Measurements from ENCODE around the gene TBCCD1. TPM values are rescaled to one million over a fixed set of nuclear protein-coding genes. Genes with fewer than 3 reads are reported as not detected.
"Not testable (repeated sequence)": the region's sequence is repeated elsewhere in the genome, so short reads cannot be mapped to it uniquely, and the experiment has no call there.

TBCCD1 gene
- total RNA-seq, 1 donor from 2014 or later: 14.6 TPM

- Histone ChIP-seq H3K9ac (ENCODE audit: low read depth in 1 of 3, low read length in 3 of 3) (no peak overlapping the region), H3K36me3 (ENCODE audit: control insufficient read depth in 3 of 3, insufficient read depth in 3 of 3, low read length in 3 of 3) (no peaks in the 10 kb centered on the region), H3K4me3 (ENCODE audit: low read length in 3 of 3) (no peak overlapping the region), H3K4me1 (ENCODE audit: control insufficient read depth in 3 of 3, insufficient read depth in 3 of 3, low read length in 3 of 3) (no peaks in the 10 kb centered on the region), H3K27ac (ENCODE audit: low read depth, low read length) (no peak overlapping the region), H3K9me3 (ENCODE audit: control insufficient read depth in 3 of 3, low read length in 3 of 3) (no peaks in the 10 kb centered on the region), H3K27me3 (ENCODE audit: control insufficient read depth in 3 of 3, insufficient read depth in 3 of 3, low read length in 3 of 3) (no peaks in the 10 kb centered on the region)
These were observed 29.6 kb upstream of the TBCCD1 start for GRCh38 chr3:186596568-186597287.

DNA sequence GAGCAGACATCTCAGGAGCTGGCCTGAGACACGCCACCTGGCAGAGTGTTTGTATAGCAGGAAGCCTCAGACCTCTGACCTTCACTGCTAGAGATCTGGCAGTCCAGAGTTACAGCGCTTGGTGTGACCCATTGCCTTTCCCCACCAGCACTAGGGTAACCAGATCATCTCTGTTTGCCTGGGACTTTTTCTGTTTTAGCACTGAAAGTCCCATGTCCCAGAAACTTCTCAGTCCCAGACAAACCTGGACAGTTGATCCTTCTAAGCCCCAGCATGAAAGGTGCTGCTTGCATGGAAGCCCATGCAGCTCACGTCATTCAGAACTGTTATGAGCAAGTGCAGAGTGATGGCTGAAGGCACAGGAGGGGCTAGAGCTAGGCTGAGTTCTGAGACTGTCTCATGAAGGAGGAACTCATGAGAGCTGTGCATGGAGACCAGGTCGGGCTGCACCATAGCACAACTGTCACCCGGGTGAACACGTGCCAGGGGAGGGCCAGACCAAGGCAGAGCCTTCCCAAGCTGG, 27.5 kb upstream of the TBCCD1 start:
- H3K9me3 ChIP-seq (ENCODE audit: control insufficient read depth in 3 of 3, low read length in 3 of 3): no peaks in the 10 kb centered on the region
- H3K9ac ChIP-seq (ENCODE audit: low read depth in 1 of 3, low read length in 3 of 3): no peak overlapping the region
- H3K4me1 ChIP-seq (ENCODE audit: control insufficient read depth in 3 of 3, insufficient read depth in 3 of 3, low read length in 3 of 3): no peaks in the 10 kb centered on the region
- H3K27ac ChIP-seq (ENCODE audit: low read depth, low read length): no peak overlapping the region
- no peaks in the 10 kb centered on the region for H3K36me3 ChIP-seq (ENCODE audit: control insufficient read depth in 3 of 3, insufficient read depth in 3 of 3, low read length in 3 of 3)
- H3K4me3 ChIP-seq (ENCODE audit: low read length in 3 of 3): no peak overlapping the region
- no peaks in the 10 kb centered on the region for H3K27me3 ChIP-seq (ENCODE audit: control insufficient read depth in 3 of 3, insufficient read depth in 3 of 3, low read length in 3 of 3)

GRCh38 chr3:186593862-186594261, 26.7 kb upstream of the TBCCD1 start:
- Histone ChIP-seq H3K4me1 (ENCODE audit: control insufficient read depth in 3 of 3, insufficient read depth in 3 of 3, low read length in 3 of 3) (no peaks in the 10 kb centered on the region), H3K27ac (ENCODE audit: low read depth, low read length) (no peak overlapping the region), H3K27me3 (ENCODE audit: control insufficient read depth in 3 of 3, insufficient read depth in 3 of 3, low read length in 3 of 3) (no peaks in the 10 kb centered on the region), H3K4me3 (ENCODE audit: low read length in 3 of 3) (no peak overlapping the region), H3K36me3 (ENCODE audit: control insufficient read depth in 3 of 3, insufficient read depth in 3 of 3, low read length in 3 of 3) (no peaks in the 10 kb centered on the region), H3K9ac (ENCODE audit: low read depth in 1 of 3, low read length in 3 of 3) (no peak overlapping the region), H3K9me3 (ENCODE audit: control insufficient read depth in 3 of 3, low read length in 3 of 3) (no peaks in the 10 kb centered on the region)

DNA sequence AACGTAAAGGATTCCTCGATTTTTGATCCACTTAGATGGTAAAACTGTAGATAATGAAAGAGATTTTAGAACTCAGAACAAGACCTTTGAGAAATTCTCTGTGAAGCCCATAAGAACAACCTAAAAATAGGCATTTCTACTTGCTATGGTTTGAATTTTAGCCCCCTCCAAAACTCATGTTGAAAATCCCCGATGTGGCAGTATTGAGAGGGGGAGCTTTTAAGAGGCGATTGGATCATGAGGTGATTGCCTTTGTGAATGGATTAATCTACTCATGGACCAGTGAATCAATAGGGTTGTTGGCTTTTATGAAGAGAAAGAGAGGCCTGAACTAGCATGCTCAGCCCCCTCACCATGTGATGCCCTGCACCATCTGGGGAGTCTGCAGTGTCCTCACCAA, 25.5 kb upstream of the TBCCD1 start:
- H3K27ac ChIP-seq (ENCODE audit: low read depth, low read length): no peak overlapping the region
- H3K9ac ChIP-seq (ENCODE audit: low read depth in 1 of 3, low read length in 3 of 3): no peak overlapping the region
- no peaks in the 10 kb centered on the region for H3K36me3 ChIP-seq (ENCODE audit: control insufficient read depth in 3 of 3, insufficient read depth in 3 of 3, low read length in 3 of 3)
- no peaks in the 10 kb centered on the region for H3K4me1 ChIP-seq (ENCODE audit: control insufficient read depth in 3 of 3, insufficient read depth in 3 of 3, low read length in 3 of 3)
- H3K9me3 ChIP-seq (ENCODE audit: control insufficient read depth in 3 of 3, low read length in 3 of 3): no peaks in the 10 kb centered on the region
- H3K27me3 ChIP-seq (ENCODE audit: control insufficient read depth in 3 of 3, insufficient read depth in 3 of 3, low read length in 3 of 3): no peaks in the 10 kb centered on the region
- no peak overlapping the region for H3K4me3 ChIP-seq (ENCODE audit: low read length in 3 of 3)

DNA sequence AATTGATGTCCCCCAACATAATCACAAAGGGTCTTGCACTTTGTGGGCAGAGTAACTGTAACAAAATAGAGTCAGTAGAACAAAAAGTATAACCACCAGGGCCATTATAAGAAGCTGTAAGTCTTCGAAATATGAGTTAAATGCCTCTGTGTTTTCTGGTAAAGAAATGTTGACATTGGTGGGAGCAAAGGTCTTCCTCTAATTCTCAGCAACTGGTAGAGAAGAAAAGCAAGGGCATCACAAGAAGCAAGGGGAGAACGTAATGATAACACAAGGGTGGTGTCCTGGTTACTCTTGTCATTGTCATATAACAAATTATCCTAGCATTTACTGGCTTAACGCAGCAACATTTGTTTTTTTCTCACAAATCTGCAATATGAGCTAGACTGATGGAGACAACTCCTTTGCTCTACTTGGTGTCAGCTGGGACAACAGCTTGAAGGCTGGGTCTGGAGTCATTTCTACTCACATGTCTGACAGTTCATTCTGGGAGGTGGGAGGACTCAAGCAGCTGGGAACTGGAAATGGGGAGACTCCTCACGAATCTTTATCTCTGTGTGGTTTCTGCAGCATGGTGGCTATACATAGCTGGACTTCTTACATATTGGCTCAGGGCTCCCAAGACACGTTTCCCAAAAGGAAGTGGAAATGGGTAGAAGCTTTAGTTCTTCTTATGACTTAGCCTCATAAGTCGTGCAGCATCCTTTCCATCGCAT, 23.6 kb upstream of the TBCCD1 start:
- no peaks in the 10 kb centered on the region for H3K27me3 ChIP-seq (ENCODE audit: control insufficient read depth in 3 of 3, insufficient read depth in 3 of 3, low read length in 3 of 3)
- H3K27ac ChIP-seq (ENCODE audit: low read depth, low read length): no peak overlapping the region
- no peak overlapping the region for H3K4me3 ChIP-seq (ENCODE audit: low read length in 3 of 3)
- no peaks in the 10 kb centered on the region for H3K9me3 ChIP-seq (ENCODE audit: control insufficient read depth in 3 of 3, low read length in 3 of 3)
- H3K9ac ChIP-seq (ENCODE audit: low read depth in 1 of 3, low read length in 3 of 3): no peak overlapping the region
- H3K36me3 ChIP-seq (ENCODE audit: control insufficient read depth in 3 of 3, insufficient read depth in 3 of 3, low read length in 3 of 3): peaks cover 0 to 5% (median 2%) of the 10 kb centered on the region in 3 donors
- H3K4me1 ChIP-seq (ENCODE audit: control insufficient read depth in 3 of 3, insufficient read depth in 3 of 3, low read length in 3 of 3): no peaks in the 10 kb centered on the region

DNA sequence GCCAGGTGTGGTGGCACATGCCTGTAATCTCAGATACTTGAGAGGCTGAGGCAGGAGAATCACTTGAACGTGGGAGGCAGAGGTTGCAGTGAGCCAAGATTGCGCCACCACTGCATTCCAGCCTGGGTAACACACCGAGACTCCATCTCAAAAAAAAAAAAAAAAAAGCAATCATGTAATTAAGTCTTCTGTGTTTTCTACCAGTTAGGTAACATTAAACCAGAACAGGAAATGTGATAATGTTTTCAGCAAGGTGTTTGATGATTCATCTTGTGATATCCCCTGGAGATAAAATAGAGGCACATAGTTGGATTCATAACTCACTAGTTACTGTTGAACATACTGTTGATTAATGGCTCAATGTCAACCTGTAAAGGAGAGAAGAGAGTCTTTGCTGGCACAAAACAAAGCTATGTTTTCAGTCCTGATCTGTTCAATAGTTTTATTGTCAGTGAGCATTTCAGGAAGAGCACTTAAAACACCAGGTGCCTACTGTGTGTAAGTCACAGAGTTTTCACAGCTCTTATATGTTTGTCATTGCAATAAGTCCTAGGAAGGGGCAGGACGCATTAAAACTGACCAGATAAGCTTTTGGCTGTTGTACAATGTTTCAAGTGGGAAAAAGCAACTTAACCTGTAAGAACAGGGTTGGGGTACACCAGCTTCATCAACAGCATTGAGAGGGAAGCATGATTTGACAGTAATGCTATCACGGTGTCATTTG, 22.9 kb upstream of the TBCCD1 start:
- Histone ChIP-seq H3K9ac (ENCODE audit: low read depth in 1 of 3, low read length in 3 of 3) (no peak overlapping the region), H3K4me1 (ENCODE audit: control insufficient read depth in 3 of 3, insufficient read depth in 3 of 3, low read length in 3 of 3) (no peaks in the 10 kb centered on the region), H3K36me3 (ENCODE audit: control insufficient read depth in 3 of 3, insufficient read depth in 3 of 3, low read length in 3 of 3) (peaks cover under 1 to 11% (median 2%) of the 10 kb centered on the region in 3 donors), H3K9me3 (ENCODE audit: control insufficient read depth in 3 of 3, low read length in 3 of 3) (no peaks in the 10 kb centered on the region), H3K27ac (ENCODE audit: low read depth, low read length) (no peak overlapping the region), H3K27me3 (ENCODE audit: control insufficient read depth in 3 of 3, insufficient read depth in 3 of 3, low read length in 3 of 3) (no peaks in the 10 kb centered on the region), H3K4me3 (ENCODE audit: low read length in 3 of 3) (no peak overlapping the region)

- no peaks in the 10 kb centered on the region for H3K4me1 ChIP-seq (ENCODE audit: control insufficient read depth in 3 of 3, insufficient read depth in 3 of 3, low read length in 3 of 3)
- H3K9me3 ChIP-seq (ENCODE audit: control insufficient read depth in 3 of 3, low read length in 3 of 3): no peaks in the 10 kb centered on the region
- no peak overlapping the region for H3K27ac ChIP-seq (ENCODE audit: low read depth, low read length)
- H3K4me3 ChIP-seq (ENCODE audit: low read length in 3 of 3): no peak overlapping the region
- no peak overlapping the region for H3K9ac ChIP-seq (ENCODE audit: low read depth in 1 of 3, low read length in 3 of 3)
- no peaks in the 10 kb centered on the region for H3K27me3 ChIP-seq (ENCODE audit: control insufficient read depth in 3 of 3, insufficient read depth in 3 of 3, low read length in 3 of 3)
- peaks cover 2 to 20% (median 10%) of the 10 kb centered on the region in 3 donors for H3K36me3 ChIP-seq (ENCODE audit: control insufficient read depth in 3 of 3, insufficient read depth in 3 of 3, low read length in 3 of 3)
These were observed 22.0 kb upstream of the TBCCD1 start for GRCh38 chr3:186589121-186589520.

- Histone ChIP-seq H3K9me3 (ENCODE audit: control insufficient read depth in 3 of 3, low read length in 3 of 3) (no peaks in the 10 kb centered on the region), H3K27ac (ENCODE audit: low read depth, low read length) (no peak overlapping the region), H3K36me3 (ENCODE audit: control insufficient read depth in 3 of 3, insufficient read depth in 3 of 3, low read length in 3 of 3) (peaks cover 6 to 25% (median 15%) of the 10 kb centered on the region in 3 donors), H3K4me3 (ENCODE audit: low read length in 3 of 3) (no peak overlapping the region), H3K4me1 (ENCODE audit: control insufficient read depth in 3 of 3, insufficient read depth in 3 of 3, low read length in 3 of 3) (no peaks in the 10 kb centered on the region), H3K9ac (ENCODE audit: low read depth in 1 of 3, low read length in 3 of 3) (no peak overlapping the region), H3K27me3 (ENCODE audit: control insufficient read depth in 3 of 3, insufficient read depth in 3 of 3, low read length in 3 of 3) (no peaks in the 10 kb centered on the region)
These were observed 21.5 kb upstream of the TBCCD1 start for GRCh38 chr3:186588632-186589031.

DNA sequence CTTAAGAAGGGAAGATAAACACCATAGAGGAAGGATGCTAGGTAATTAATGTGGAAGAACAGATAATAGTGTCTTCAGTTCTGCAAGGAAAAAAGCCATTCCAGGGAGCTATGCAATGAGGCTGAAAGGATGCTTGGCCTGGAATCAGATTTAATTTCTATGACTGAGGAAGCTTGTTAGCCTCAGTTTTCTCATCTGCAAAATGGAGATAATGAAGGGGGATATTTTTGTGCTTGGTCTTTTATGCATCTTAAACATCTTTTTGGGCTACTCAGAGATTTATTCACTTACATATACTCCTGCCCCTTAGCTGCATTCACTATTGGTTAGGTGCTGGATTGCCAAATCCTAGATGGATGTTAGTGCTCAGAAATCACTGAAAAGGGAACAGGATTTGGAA, 20.0 kb upstream of the TBCCD1 start:
- H3K9ac ChIP-seq (ENCODE audit: low read depth in 1 of 3, low read length in 3 of 3): no peak overlapping the region
- H3K4me1 ChIP-seq (ENCODE audit: control insufficient read depth in 3 of 3, insufficient read depth in 3 of 3, low read length in 3 of 3): no peaks in the 10 kb centered on the region
- no peak overlapping the region for H3K4me3 ChIP-seq (ENCODE audit: low read length in 3 of 3)
- H3K36me3 ChIP-seq (ENCODE audit: control insufficient read depth in 3 of 3, insufficient read depth in 3 of 3, low read length in 3 of 3): peaks cover 17 to 38% (median 29%) of the 10 kb centered on the region in 3 donors
- H3K27me3 ChIP-seq (ENCODE audit: control insufficient read depth in 3 of 3, insufficient read depth in 3 of 3, low read length in 3 of 3): no peaks in the 10 kb centered on the region
- H3K9me3 ChIP-seq (ENCODE audit: control insufficient read depth in 3 of 3, low read length in 3 of 3): no peaks in the 10 kb centered on the region
- H3K27ac ChIP-seq (ENCODE audit: low read depth, low read length): no peak overlapping the region

DNA sequence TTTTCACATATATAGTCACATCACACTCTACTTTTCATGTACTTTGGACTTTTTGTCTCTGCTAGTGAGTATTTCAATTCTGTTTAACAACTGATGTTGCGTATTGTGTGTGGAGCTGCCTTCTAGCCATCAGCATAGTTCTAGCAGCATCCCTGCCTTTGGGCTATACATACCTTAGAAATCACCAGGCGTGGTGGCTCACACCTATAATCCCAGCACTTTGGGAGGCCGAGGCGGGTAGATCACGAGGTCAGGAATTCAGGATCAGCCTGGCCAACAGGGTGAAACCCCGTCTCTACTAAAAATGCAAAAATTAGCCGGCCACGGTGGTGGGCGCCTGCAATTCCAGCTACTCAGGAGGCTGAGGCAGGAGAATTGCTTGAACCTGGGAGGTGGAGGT, 19.1 kb upstream of the TBCCD1 start:
- H3K36me3 ChIP-seq (ENCODE audit: control insufficient read depth in 3 of 3, insufficient read depth in 3 of 3, low read length in 3 of 3): peaks cover 19 to 47% (median 39%) of the 10 kb centered on the region in 3 donors
- H3K4me3 ChIP-seq (ENCODE audit: low read length in 3 of 3): not testable (repeated sequence)

More for the DNA sequence above, 19.1 kb upstream of the TBCCD1 start:
- H3K9ac ChIP-seq (ENCODE audit: low read depth in 1 of 3, low read length in 3 of 3); H3K4me1 ChIP-seq (ENCODE audit: control insufficient read depth in 3 of 3, insufficient read depth in 3 of 3, low read length in 3 of 3); H3K9me3 ChIP-seq (ENCODE audit: control insufficient read depth in 3 of 3, low read length in 3 of 3); H3K27me3 ChIP-seq (ENCODE audit: control insufficient read depth in 3 of 3, insufficient read depth in 3 of 3, low read length in 3 of 3); H3K27ac ChIP-seq (ENCODE audit: low read depth, low read length): not testable (repeated sequence)
